MM.1S (cell line): ENCODE results near the gene OSGIN1.

Experiments
- DNase-seq: peaks from one replicate; pipeline ENCODE4 v3.0.0-alpha.2; 2015
- H2AFZ ChIP-seq: fragments of 300-600 bp; sonication (generic); 2 replicates; pipeline ENCODE4 v1.6.0; 2016; ENCODE audit warnings: antibody characterized with exemption, low read length
- H3F3A ChIP-seq: fragments of 300-600 bp; sonication (generic); 2 replicates; pipeline ENCODE4 v1.6.1; 2016; ENCODE audit warnings: mild to moderate bottlenecking, antibody characterized with exemption, low read length, moderate library complexity, mixed read lengths; ENCODE audit not compliant: insufficient read depth
- H3K27ac ChIP-seq: fragments of 300-600 bp; sonication (generic); 2 replicates; pipeline ENCODE4 v1.5.1; 2016; ENCODE audit warnings: mild to moderate bottlenecking, low read length
- H3K27me3 ChIP-seq: fragments of 300-600 bp; sonication (generic); replicated peaks from 2 replicates; pipeline ENCODE4 v1.6.0; 2016; ENCODE audit warnings: low read length; ENCODE audit not compliant: insufficient read depth
- H3K36me3 ChIP-seq: fragments of 300-600 bp; sonication (generic); replicated peaks from 2 replicates; pipeline ENCODE4 v1.6.1; 2016; ENCODE audit warnings: mild to moderate bottlenecking, low read length, mixed read lengths; ENCODE audit not compliant: insufficient read depth
- H3K4me1 ChIP-seq: fragments of 300-600 bp; sonication (generic); 2 replicates; pipeline ENCODE4 v1.6.1; 2016; ENCODE audit warnings: low read length, mixed read lengths
- H3K4me2 ChIP-seq: fragments of 300-600 bp; sonication (generic); 2 replicates; pipeline ENCODE4 v1.6.0; 2016; ENCODE audit warnings: low read depth, low read length
- H3K4me3 ChIP-seq: fragments of 300-600 bp; sonication (generic); 2 replicates; pipeline ENCODE4 v1.5.1; 2016; ENCODE audit warnings: low read length, mixed read lengths
- H3K79me2 ChIP-seq: fragments of 300-600 bp; sonication (generic); 2 replicates; pipeline ENCODE4 v1.6.1; 2016; ENCODE audit warnings: mixed run types, low read length, mixed read lengths
- H3K9ac ChIP-seq: fragments of 300-600 bp; sonication (generic); 2 replicates; pipeline ENCODE4 v1.6.1; 2016; ENCODE audit warnings: low read length, mixed read lengths
- H3K9me2 ChIP-seq: fragments of 300-600 bp; sonication (generic); replicated peaks from 2 replicates; pipeline ENCODE4 v1.6.1; 2016; ENCODE audit warnings: mild to moderate bottlenecking, low read length, mixed read lengths; ENCODE audit not compliant: insufficient read depth
- H3K9me3 ChIP-seq: fragments of 300-600 bp; sonication (generic); replicated peaks from 2 replicates; pipeline ENCODE4 v1.6.1; 2016; ENCODE audit warnings: mild to moderate bottlenecking, low read length, mixed read lengths; ENCODE audit not compliant: insufficient read depth
- H4K20me1 ChIP-seq: fragments of 300-600 bp; sonication (generic); 2 replicates; pipeline ENCODE4 v1.6.1; 2016; ENCODE audit warnings: mild to moderate bottlenecking, low read length, moderate library complexity, mixed read lengths; ENCODE audit not compliant: insufficient read depth
- EZH2 ChIP-seq: fragments of 300-600 bp; sonication (generic); optimal IDR thresholded peaks from 2 replicates; pipeline ENCODE3; 2017; ENCODE audit warnings: low read depth, mild to moderate bottlenecking, antibody characterized with exemption, low read length, mixed read lengths
- EZH2phosphoT487 ChIP-seq: fragments of 300-600 bp; sonication (generic); IDR thresholded peaks from 2 replicates; pipeline ENCODE4 v1.6.1; 2018; ENCODE audit warnings: antibody characterized with exemption, low read length
- TF ChIP-seq, protein P1 (sequence below): fragments of 300-600 bp; sonication (generic); IDR thresholded peaks from 2 replicates; pipeline ENCODE4 v1.5.1; 2016; ENCODE audit warnings: antibody characterized with exemption, low read length, mixed read lengths

Gene OSGIN1

GRCh38 chr16:83973077-83973476, 20.0 kb downstream of the OSGIN1 start:
- Histone ChIP-seq H3K4me2 (no peak overlapping the region), H3F3A (no peaks in the 10 kb centered on the region), H3K9me3 (no peaks in the 10 kb centered on the region), H3K4me3 (no peak overlapping the region), H3K9me2 (no peaks in the 10 kb centered on the region), H3K79me2 (no peaks in the 10 kb centered on the region), H3K36me3 (no peaks in the 10 kb centered on the region), H3K9ac (no peak overlapping the region), H3K27ac (no peak overlapping the region), H4K20me1 (no peaks in the 10 kb centered on the region), H2AFZ (no peak overlapping the region), H3K4me1 (no peaks in the 10 kb centered on the region), H3K27me3 (peaks cover 17% of the 10 kb centered on the region)
- no peak for DNase-seq
- no peak for TF ChIP-seq EZH2
- TF ChIP-seq, protein P1, sequence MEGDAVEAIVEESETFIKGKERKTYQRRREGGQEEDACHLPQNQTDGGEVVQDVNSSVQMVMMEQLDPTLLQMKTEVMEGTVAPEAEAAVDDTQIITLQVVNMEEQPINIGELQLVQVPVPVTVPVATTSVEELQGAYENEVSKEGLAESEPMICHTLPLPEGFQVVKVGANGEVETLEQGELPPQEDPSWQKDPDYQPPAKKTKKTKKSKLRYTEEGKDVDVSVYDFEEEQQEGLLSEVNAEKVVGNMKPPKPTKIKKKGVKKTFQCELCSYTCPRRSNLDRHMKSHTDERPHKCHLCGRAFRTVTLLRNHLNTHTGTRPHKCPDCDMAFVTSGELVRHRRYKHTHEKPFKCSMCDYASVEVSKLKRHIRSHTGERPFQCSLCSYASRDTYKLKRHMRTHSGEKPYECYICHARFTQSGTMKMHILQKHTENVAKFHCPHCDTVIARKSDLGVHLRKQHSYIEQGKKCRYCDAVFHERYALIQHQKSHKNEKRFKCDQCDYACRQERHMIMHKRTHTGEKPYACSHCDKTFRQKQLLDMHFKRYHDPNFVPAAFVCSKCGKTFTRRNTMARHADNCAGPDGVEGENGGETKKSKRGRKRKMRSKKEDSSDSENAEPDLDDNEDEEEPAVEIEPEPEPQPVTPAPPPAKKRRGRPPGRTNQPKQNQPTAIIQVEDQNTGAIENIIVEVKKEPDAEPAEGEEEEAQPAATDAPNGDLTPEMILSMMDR: no peak

GRCh38 chr16:83973581-83974385, 20.7 kb downstream of the OSGIN1 start:
- no peak for DNase-seq
- Histone ChIP-seq H4K20me1 (no peaks in the 10 kb centered on the region), H3K4me3 (no peak overlapping the region), H3K27ac (no peak overlapping the region), H3K4me2 (no peak overlapping the region), H3F3A (no peaks in the 10 kb centered on the region), H3K4me1 (no peaks in the 10 kb centered on the region), H3K9me3 (no peaks in the 10 kb centered on the region), H2AFZ (no peak overlapping the region), H3K27me3 (peaks cover 18% of the 10 kb centered on the region), H3K9ac (no peak overlapping the region), H3K36me3 (no peaks in the 10 kb centered on the region), H3K79me2 (no peaks in the 10 kb centered on the region), H3K9me2 (no peaks in the 10 kb centered on the region)
- TF ChIP-seq, protein P1: no peak
- TF ChIP-seq EZH2phosphoT487: no peak

- TF ChIP-seq EZH2 (no peak), EZH2phosphoT487 (no peak)
- TF ChIP-seq, protein P1: no peak
- Histone ChIP-seq H3F3A (no peaks in the 10 kb centered on the region), H2AFZ (no peak overlapping the region), H3K4me2 (no peak overlapping the region), H3K9me3 (no peaks in the 10 kb centered on the region), H3K27me3 (peaks cover 24% of the 10 kb centered on the region), H3K4me3 (no peak overlapping the region), H3K36me3 (no peaks in the 10 kb centered on the region), H3K9ac (no peak overlapping the region), H3K27ac (no peak overlapping the region), H4K20me1 (no peaks in the 10 kb centered on the region), H3K4me1 (no peaks in the 10 kb centered on the region), H3K9me2 (no peaks in the 10 kb centered on the region), H3K79me2 (no peaks in the 10 kb centered on the region)
- no peak for DNase-seq
Observed at GRCh38 chr16:83974475-83974874, 21.4 kb downstream of the OSGIN1 start.
